H1 (cell line): ENCODE measurements around the gene RCE1. TPM values are rescaled to one million over a fixed set of nuclear protein-coding genes. Genes with fewer than 3 reads are reported as not detected.
A peak's percentile ranks its signal among the peaks of the same experiment; 100 is the strongest.

ENCODE experiments used
- CTCF ChIA-PET: fragments of 300-600 bp; sonication (Branson Sonifier 250); formaldehyde crosslinking; loops from one replicate; lab custom pipeline; 2021; ENCODE audit not compliant: partially characterized antibody; lab: Charles Lee
- POLR2A ChIA-PET: fragments of 300-600 bp; sonication (Branson Sonifier 250); formaldehyde crosslinking; loops from one replicate; lab custom pipeline; 2021; ENCODE audit warnings: inconsistent platforms; ENCODE audit not compliant: partially characterized antibody; lab: Charles Lee
- DNase-seq, 2 experiments: peaks; one replicate each; pipeline versions ENCODE4 v3.0.0 to v3.0.0-alpha.2; 2010 to 2022; ENCODE audit warnings: low spot score in 2 of 2, low read depth in 1 of 2, mixed read lengths in 1 of 2
- FAIRE-seq: peaks from 2 replicates; lab custom pipeline; 2011; peaks lifted over from hg19 to GRCh38; lab: Jason Lieb, UNC
- H2AFZ ChIP-seq: 2 replicates; pipeline ENCODE4 v1.8.1; 2012; ENCODE audit warnings: low read length, inconsistent platforms
- H2AK5ac ChIP-seq: 2 replicates; pipeline ENCODE4 v1.6.1; 2013; ENCODE audit warnings: low read depth, low read length
- H2BK120ac ChIP-seq: replicated peaks from 2 replicates; pipeline ENCODE3; 2013; ENCODE audit warnings: low read depth, low read length, inconsistent platforms
- H2BK12ac ChIP-seq: 2 replicates; pipeline ENCODE4 v1.6.1; 2013; ENCODE audit warnings: low read depth, low read length
- H2BK15ac ChIP-seq: 2 replicates; pipeline ENCODE4 v1.6.1; 2013; ENCODE audit warnings: low read length
- H2BK20ac ChIP-seq: 2 replicates; pipeline ENCODE4 v1.6.1; 2013; ENCODE audit warnings: low read length
- H2BK5ac ChIP-seq: 2 replicates; pipeline ENCODE4 v1.6.1; 2013; ENCODE audit warnings: low read depth, low read length
- H3K14ac ChIP-seq: 2 replicates; pipeline ENCODE4 v1.6.1; 2013; ENCODE audit warnings: inconsistent platforms; ENCODE audit not compliant: insufficient read length
- H3K18ac ChIP-seq: 2 replicates; pipeline ENCODE4 v1.6.1; 2013; ENCODE audit warnings: low read length; ENCODE audit errors: extremely low read depth
- H3K23ac ChIP-seq: 2 replicates; pipeline ENCODE4 v1.6.1; 2013; ENCODE audit warnings: inconsistent platforms; ENCODE audit not compliant: insufficient read length
- H3K23me2 ChIP-seq: 2 replicates; pipeline ENCODE4 v1.6.1; 2013; ENCODE audit warnings: low read depth, low read length
- H3K27ac ChIP-seq: 2 replicates; pipeline ENCODE4 v1.6.1; 2011; ENCODE audit warnings: low read depth, low read length, inconsistent platforms
- H3K27me3 ChIP-seq, 4 experiments: replicated peaks in 1 of 4; 1 replicate in 1 of 4; 2 replicates in 3 of 4; pipeline versions ENCODE4 v1.6.1 to v1.8.1; 2011 to 2013; ENCODE audit warnings: low read length in 3 of 4, mild to moderate bottlenecking in 3 of 4, inconsistent platforms in 2 of 4, mixed read lengths in 2 of 4, moderate library complexity in 1 of 4; ENCODE audit not compliant: control insufficient read depth in 3 of 4, insufficient read depth in 3 of 4; ENCODE audit errors: extremely low read depth in 1 of 4
- H3K36me3 ChIP-seq, 4 experiments: 2 replicates each; pipeline versions ENCODE4 v1.6.1 to v1.8.1; 2011 to 2013; ENCODE audit warnings: mild to moderate bottlenecking in 4 of 4, low read length in 3 of 4, moderate library complexity in 2 of 4, control low read depth in 1 of 4, inconsistent platforms in 1 of 4; ENCODE audit not compliant: insufficient read depth in 4 of 4, control insufficient read depth in 2 of 4
- H3K4ac ChIP-seq: replicated peaks from 2 replicates; pipeline ENCODE3; 2013; ENCODE audit warnings: low read length, low read depth, mixed read lengths, inconsistent platforms; ENCODE audit not compliant: insufficient read length
- H3K4me1 ChIP-seq, 4 experiments: replicated peaks in 1 of 4; 1 replicate in 1 of 4; 2 replicates in 3 of 4; pipeline versions ENCODE4 v1.6.1 to v1.8.1; 2011 to 2013; ENCODE audit warnings: low read length in 3 of 4, inconsistent platforms in 2 of 4, mixed read lengths in 1 of 4; ENCODE audit not compliant: insufficient read depth in 4 of 4, control insufficient read depth in 3 of 4
- H3K4me2 ChIP-seq, 2 experiments: 2 replicates each; pipeline versions ENCODE4 v1.6.1 to v1.8.1; 2011 to 2013; ENCODE audit warnings: low read depth in 2 of 2, low read length in 2 of 2, control low read depth in 1 of 2, inconsistent platforms in 1 of 2, mild to moderate bottlenecking in 1 of 2; ENCODE audit not compliant: insufficient read depth in 1 of 2
- H3K4me3 ChIP-seq, 4 experiments: fragments of 200-600, 300-600 bp in 1 of 4; sonication (generic), shearing (Covaris generic), sonication (Bioruptor Twin) in 1 of 4; 2 replicates each; pipeline versions ENCODE4 v1.5.1 to v1.8.1; 2011 to 2016; ENCODE audit warnings: low read length in 4 of 4, low read depth in 3 of 4, control low read depth in 2 of 4, inconsistent platforms in 2 of 4, mild to moderate bottlenecking in 2 of 4, mixed read lengths in 1 of 4, moderate library complexity in 1 of 4; ENCODE audit not compliant: insufficient read depth in 2 of 4; ENCODE audit errors: extremely low read depth in 1 of 4
- H3K56ac ChIP-seq: replicated peaks from 2 replicates; pipeline ENCODE3; 2013; ENCODE audit warnings: low read depth, mild to moderate bottlenecking, mixed read lengths, low read length, inconsistent platforms; ENCODE audit not compliant: insufficient read length
- H3K79me1 ChIP-seq: 2 replicates; pipeline ENCODE4 v1.6.1; 2013; ENCODE audit warnings: low read depth, low read length, control low read depth
- H3K79me2 ChIP-seq, 2 experiments: 2 replicates each; pipeline versions ENCODE4 v1.6.1 to v1.8.1; 2012 to 2013; ENCODE audit warnings: low read length in 2 of 2, mild to moderate bottlenecking in 2 of 2, inconsistent platforms in 1 of 2; ENCODE audit not compliant: insufficient read depth in 2 of 2, control insufficient read depth in 1 of 2
- H3K9ac ChIP-seq, 4 experiments: replicated peaks in 1 of 4; 1 replicate in 1 of 4; 2 replicates in 3 of 4; pipeline versions ENCODE4 v1.6.1 to v1.8.1; 2011 to 2013; ENCODE audit warnings: low read depth in 3 of 4, low read length in 3 of 4, control low read depth in 2 of 4, mild to moderate bottlenecking in 2 of 4, moderate library complexity in 2 of 4, inconsistent platforms in 1 of 4; ENCODE audit errors: extremely low read depth in 1 of 4
- H3K9me3 ChIP-seq, 2 experiments: 2 replicates each; pipeline versions ENCODE4 v1.6.1 to v1.8.1; 2012 to 2013; ENCODE audit warnings: mild to moderate bottlenecking in 2 of 2, moderate library complexity in 2 of 2, control low read depth in 1 of 2, inconsistent platforms in 1 of 2, low read depth in 1 of 2, low read length in 1 of 2, mixed read lengths in 1 of 2; ENCODE audit not compliant: insufficient read depth in 2 of 2
- H4K20me1 ChIP-seq, 2 experiments: replicated peaks in 1 of 2; 2 replicates each; pipeline versions ENCODE3 to v1.8.1; 2011 to 2013; ENCODE audit warnings: inconsistent platforms in 2 of 2, low read length in 2 of 2, mild to moderate bottlenecking in 1 of 2; ENCODE audit not compliant: insufficient read depth in 2 of 2, control insufficient read depth in 1 of 2
- H4K5ac ChIP-seq: 2 replicates; pipeline ENCODE4 v1.6.1; 2013; ENCODE audit warnings: low read length, low read depth, mixed read lengths, inconsistent platforms; ENCODE audit not compliant: insufficient read length
- H4K8ac ChIP-seq: 2 replicates; pipeline ENCODE4 v1.8.0; 2013; ENCODE audit warnings: mild to moderate bottlenecking, moderate library complexity, low read length, inconsistent platforms; ENCODE audit not compliant: insufficient read depth; ENCODE audit errors: extremely low read depth
- H4K91ac ChIP-seq: replicated peaks from 2 replicates; pipeline ENCODE3; 2013; ENCODE audit warnings: low read length, mixed read lengths, inconsistent platforms; ENCODE audit not compliant: insufficient read length
- EGR1 ChIP-seq: IDR thresholded peaks from 2 replicates; pipeline ENCODE4 v1.6.1; 2011; ENCODE audit warnings: low read depth, low read length, borderline replicate concordance
- GABPA ChIP-seq: IDR thresholded peaks from 2 replicates; pipeline ENCODE4 v1.6.1; 2011; ENCODE audit warnings: mild to moderate bottlenecking, low read length, moderate library complexity, borderline replicate concordance; ENCODE audit not compliant: insufficient read depth
- POLR2A ChIP-seq, 2 experiments: IDR thresholded peaks; 1 replicate in 1 of 2; 2 replicates in 1 of 2; pipeline ENCODE4 v1.6.1; 2011; ENCODE audit warnings: low read depth in 2 of 2, low read length in 2 of 2, mild to moderate bottlenecking in 2 of 2; ENCODE audit errors: control extremely low read depth in 1 of 2
- POLR2AphosphoS5 ChIP-seq: IDR thresholded peaks from 2 replicates; pipeline ENCODE4 v1.6.1; 2011; ENCODE audit warnings: low read depth, low read length
- SIN3A ChIP-seq, 2 experiments: IDR thresholded peaks in 1 of 2; conservative IDR thresholded peaks in 1 of 2; 2 replicates each; pipeline ENCODE4 v1.6.1; 2011 to 2012; ENCODE audit warnings: low read length in 2 of 2, improper control_type of control experiment in 1 of 2, low read depth in 1 of 2, mild to moderate bottlenecking in 1 of 2
- TAF7 ChIP-seq: optimal IDR thresholded peaks from 2 replicates; pipeline ENCODE3; 2011; ENCODE audit warnings: low read depth, mild to moderate bottlenecking, inconsistent platforms, low read length, moderate library complexity, borderline replicate concordance
- WGBS, 2 experiments: shearing (Covaris generic) in 1 of 2; methylation state at CpG; one replicate each; pipeline versions ENCODE4 v1.1.6 to v1.1.7; 2013 to 2015; ENCODE audit warnings: low lambda C conversion rate in 2 of 2, mixed read lengths in 2 of 2, inconsistent platforms in 1 of 2, low coverage in 1 of 2, missing lambda C conversion rate in 1 of 2; ENCODE audit not compliant: insufficient replicate concordance in 2 of 2, insufficient coverage in 1 of 2, insufficient read length in 1 of 2; ENCODE audit errors: extremely low coverage in 1 of 2, missing lambda C conversion rate in 1 of 2; 5-methylcytosine and 5-hydroxymethylcytosine counted together
- polyA plus RNA-seq, 7 experiments: library from polyadenylated mRNA; depleted of rRNA in 3 of 7; stranded (reverse) in 5 of 7; unstranded in 2 of 7; fragments of >200 nt in 5 of 7; fragments of 200-250 nt in 2 of 7; gene quantifications; 1 replicate in 5 of 7; 2 replicates in 1 of 7; 4 replicates in 1 of 7; pipeline versions ENCODE4 v1.2.1 to v1.2.3, GENCODE V29; 2011 to 2013; ENCODE audit warnings: missing spikeins in 2 of 7, mixed read lengths in 2 of 7
- total RNA-seq: library from RNA; stranded (reverse); fragmentation: NEBNext Ultra II Directional; extraction: Animal tissue kit (Norgen Biotek cat#: 25700); gene quantifications from 2 replicates; pipeline ENCODE4 v1.2.1, GENCODE V29; 2021

Gene RCE1
- total and polyA plus RNA-seq, 2 of the 8 experiments (the other 6 are each of a cell fraction or from before 2014, with no cell fraction given) = 35.8 to 84.8 TPM

GRCh38 chr11:66843776-66844495 is 695 bp downstream of the RCE1 start:
- Histone ChIP-seq H3K14ac (no peak overlapping the region), H3K23ac (no peak overlapping the region), H3K79me2 (peaks cover 0 to 26% of the 10 kb centered on the region in 2 experiments; a peak in 3 of 4 replicates), H2BK120ac (no peak overlapping the region), H3K56ac (no peak overlapping the region), H3K27me3 (no peaks in the 10 kb centered on the region), H3K27ac (peak overlapping the region; percentile 88), H2BK5ac (peak overlapping the region; percentile 93), H3K9ac (peak overlapping the region; percentile 90 to 98 (median 94)), H4K8ac (peak overlapping the region; percentile 99; the same call in 1 of the 2 replicates), H3K18ac (no peak overlapping the region), H4K5ac (peak overlapping the region; percentile 92), H2AFZ (no peak overlapping the region), H3K4ac (no peak overlapping the region), H3K9me3 (no peaks in the 10 kb centered on the region), H3K4me2 (peak overlapping the region; percentile 93 to 94), H3K36me3 (peaks cover 8 to 34% (median 17%) of the 10 kb centered on the region in 4 experiments), H2BK15ac (no peak overlapping the region), H3K79me1 (peaks cover 18% of the 10 kb centered on the region), H4K20me1 (peaks cover 4 to 13% of the 10 kb centered on the region in 2 experiments), H2BK12ac (no peak overlapping the region), H3K23me2 (peaks cover 9% of the 10 kb centered on the region), H3K4me1 (peaks cover 0 to 11% (median 3%) of the 10 kb centered on the region in 4 experiments; a peak in 4 of 7 replicates), H3K4me3 (peak overlapping the region; percentile 79 to 92 (median 90)), H4K91ac (no peak overlapping the region), H2BK20ac (no peak overlapping the region), H2AK5ac (peak overlapping the region; percentile 39; the same call in 1 of the 2 replicates)
- no peak for FAIRE-seq
- 25% methylated on average over 16 of the region's 16 CpGs; no CpG with 5 or more reads in 1 of the 2 experiments for WGBS, 2 experiments
- TF ChIP-seq POLR2AphosphoS5 (peak; percentile 75; the same call in 1 of the 2 replicates), TAF7 (no peak), SIN3A (conservative IDR thresholded peaks at IDR 0.05 in 1 of 2, IDR thresholded peaks at IDR 0.05 in 1 of 2; ENCODE audit: low read depth in 1 of 2, low read length in 2 of 2) (0 out of 4 replicates have a peak, but pooled peaks of 1 of the 2 experiments have one; percentile 27), GABPA (no peak), EGR1 (no peak), POLR2A (IDR thresholded peaks at IDR 0.05; ENCODE audit: control extremely low read depth in 1 of 2, low read depth in 2 of 2, low read length in 2 of 2) (peak in 1 of 2 experiments; percentile 5; a peak in 1 of 3 replicates)
- no peak for DNase-seq
- POLR2A ChIA-PET = interaction anchor here (0.6 to 4.2 kb wide), 27 partner anchors 10 to 420 kb away, joined by 3 to 53 read pairs (median 4); partner anchors contain the start of genes ACTN3, C11orf86, RBM14 and SPTBN2
- CTCF ChIA-PET = interaction anchor here (0.9 to 7.1 kb wide), 12 partner anchors 10 to 166 kb away, joined by 3 to 57 read pairs (median 10); partner anchors contain the start of genes C11orf86 and RBM4B
